ENCODE data around the gene C5.

C5 gene

DNA sequence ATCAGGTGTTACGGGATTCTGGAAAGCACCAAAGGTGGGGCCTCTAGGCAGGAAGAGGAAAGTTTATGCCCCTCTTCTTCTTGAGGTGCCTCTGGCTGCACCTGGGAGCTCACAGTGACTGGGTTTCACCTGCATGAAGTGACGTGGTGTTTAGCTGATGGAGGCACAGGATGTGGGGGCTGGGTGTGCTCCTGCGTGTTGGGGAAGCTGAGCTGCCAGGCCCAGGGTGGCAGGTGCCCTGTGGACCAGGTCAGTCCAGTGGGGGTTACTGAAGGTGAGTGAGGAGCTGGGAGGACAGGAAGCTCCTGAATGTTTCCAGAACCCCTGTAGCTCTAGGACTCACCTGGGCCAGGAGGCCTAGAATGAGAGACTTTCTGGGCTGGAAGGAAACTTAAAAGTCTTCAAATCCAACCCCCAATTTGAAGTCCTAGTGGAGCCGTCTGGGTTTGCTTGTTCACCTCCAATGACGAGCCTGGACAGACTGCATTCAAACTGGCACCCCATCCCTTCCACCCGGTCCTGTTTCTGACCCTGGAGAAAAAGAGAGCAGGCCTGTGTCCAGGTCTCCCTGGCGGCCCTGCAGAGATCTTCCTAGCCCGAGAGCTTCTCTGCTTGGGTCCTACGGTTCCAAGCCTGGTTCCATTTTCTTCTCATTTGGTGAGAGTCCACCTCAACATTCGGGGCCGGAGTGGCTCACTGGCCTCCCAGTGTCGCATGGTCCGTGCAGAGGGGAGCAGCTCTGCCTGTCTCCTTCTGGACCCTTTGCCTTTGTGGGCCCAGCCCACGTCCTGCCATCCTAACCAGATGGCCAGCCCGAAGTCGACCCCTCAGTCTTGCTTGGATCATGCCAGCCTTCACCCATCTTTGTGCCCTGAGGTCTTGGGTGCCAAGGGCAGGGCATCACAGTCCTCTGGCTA, 145.8 kb downstream of the C5 start:
- peak; percentile 22 for DNase-seq

- peak; percentile 63 for DNase-seq
These were observed 147.2 kb downstream of the C5 start for GRCh38 chr9:120902569-120903535.
